Nephron (organoid): Measurements from ENCODE around the gene PDGFA.

ENCODE experiments used
- H3K27ac Mint-ChIP-seq, 3 experiments: 2 replicates each; pipeline ENCODE4 v1.8.0; 2020; ENCODE audit warnings: mixed read lengths in 3 of 3, mild to moderate bottlenecking in 2 of 3, moderate library complexity in 1 of 3
- H3K27me3 Mint-ChIP-seq: 2 replicates; pipeline ENCODE4 v1.8.0; 2021; ENCODE audit warnings: low read depth, mild to moderate bottlenecking, moderate library complexity, mixed read lengths
- H3K36me3 Mint-ChIP-seq: 2 replicates; pipeline ENCODE4 v1.8.0; 2020; ENCODE audit warnings: low read depth, mixed read lengths
- H3K4me1 Mint-ChIP-seq: 2 replicates; pipeline ENCODE4 v1.8.0; 2020; ENCODE audit warnings: mixed read lengths
- H3K4me3 Mint-ChIP-seq, 3 experiments: 2 replicates each; pipeline ENCODE4 v1.8.0; 2020; ENCODE audit warnings: mild to moderate bottlenecking in 3 of 3, mixed read lengths in 3 of 3, moderate library complexity in 2 of 3
- H3K9me3 Mint-ChIP-seq: 2 replicates; pipeline ENCODE4 v1.8.0; 2020; ENCODE audit warnings: mixed read lengths
- TF ChIP-seq, protein P1 (sequence below), 3 experiments: fragments of 200-600 bp; sonication (generic); IDR thresholded peaks; one replicate each; pipeline ENCODE4 v1.5.0; 2021; ENCODE audit warnings: antibody characterized with exemption in 3 of 3; ENCODE audit not compliant: unreplicated experiment in 3 of 3

The PDGFA gene

DNA sequence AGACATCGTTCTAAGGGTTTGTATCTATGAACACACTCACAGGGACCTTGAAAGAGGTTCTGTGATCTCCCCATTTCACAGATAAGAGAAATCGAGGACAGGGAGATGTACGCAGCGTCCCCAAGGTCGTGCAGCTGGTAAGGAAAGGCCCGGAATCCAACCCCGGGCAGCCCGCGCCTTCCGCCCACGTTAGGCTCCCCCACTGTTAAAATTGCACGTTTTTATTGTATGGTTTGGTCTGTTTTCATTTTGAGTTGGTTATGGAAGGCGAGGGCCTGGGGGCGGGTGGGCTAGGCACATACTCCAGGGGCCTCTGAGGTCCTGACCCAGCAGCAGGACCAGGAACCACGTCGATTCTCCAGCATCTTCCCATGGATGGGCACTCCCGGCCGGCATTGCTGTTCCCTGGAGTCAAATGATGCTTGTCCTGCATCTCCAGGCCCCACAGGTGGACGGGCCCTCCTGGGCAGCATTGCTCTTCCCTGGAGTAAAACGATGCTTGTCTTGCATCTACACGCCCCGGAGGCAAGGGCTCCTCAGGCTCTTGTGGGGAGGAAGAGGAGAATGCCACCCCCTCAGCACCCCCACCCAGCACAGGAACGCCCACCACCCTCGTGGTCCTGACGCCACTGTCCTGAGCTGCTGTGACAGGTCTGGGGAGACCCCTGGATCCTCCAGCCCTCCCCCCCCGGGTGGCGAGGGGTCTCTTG, 65.9 kb downstream of the PDGFA start:
- no peak overlapping the region for H3K27ac Mint-ChIP-seq
- no peak overlapping the region for H3K4me3 Mint-ChIP-seq
- peaks cover 29% of the 10 kb centered on the region for H3K27me3 Mint-ChIP-seq
- TF ChIP-seq, protein P1, sequence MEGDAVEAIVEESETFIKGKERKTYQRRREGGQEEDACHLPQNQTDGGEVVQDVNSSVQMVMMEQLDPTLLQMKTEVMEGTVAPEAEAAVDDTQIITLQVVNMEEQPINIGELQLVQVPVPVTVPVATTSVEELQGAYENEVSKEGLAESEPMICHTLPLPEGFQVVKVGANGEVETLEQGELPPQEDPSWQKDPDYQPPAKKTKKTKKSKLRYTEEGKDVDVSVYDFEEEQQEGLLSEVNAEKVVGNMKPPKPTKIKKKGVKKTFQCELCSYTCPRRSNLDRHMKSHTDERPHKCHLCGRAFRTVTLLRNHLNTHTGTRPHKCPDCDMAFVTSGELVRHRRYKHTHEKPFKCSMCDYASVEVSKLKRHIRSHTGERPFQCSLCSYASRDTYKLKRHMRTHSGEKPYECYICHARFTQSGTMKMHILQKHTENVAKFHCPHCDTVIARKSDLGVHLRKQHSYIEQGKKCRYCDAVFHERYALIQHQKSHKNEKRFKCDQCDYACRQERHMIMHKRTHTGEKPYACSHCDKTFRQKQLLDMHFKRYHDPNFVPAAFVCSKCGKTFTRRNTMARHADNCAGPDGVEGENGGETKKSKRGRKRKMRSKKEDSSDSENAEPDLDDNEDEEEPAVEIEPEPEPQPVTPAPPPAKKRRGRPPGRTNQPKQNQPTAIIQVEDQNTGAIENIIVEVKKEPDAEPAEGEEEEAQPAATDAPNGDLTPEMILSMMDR (IDR thresholded peaks at IDR 0.05; ENCODE audit: unreplicated experiment in 3 of 3), result no peak
- no peaks in the 10 kb centered on the region for H3K9me3 Mint-ChIP-seq
- H3K4me1 Mint-ChIP-seq, result peaks cover 16% of the 10 kb centered on the region
- H3K36me3 Mint-ChIP-seq, result no peaks in the 10 kb centered on the region

DNA sequence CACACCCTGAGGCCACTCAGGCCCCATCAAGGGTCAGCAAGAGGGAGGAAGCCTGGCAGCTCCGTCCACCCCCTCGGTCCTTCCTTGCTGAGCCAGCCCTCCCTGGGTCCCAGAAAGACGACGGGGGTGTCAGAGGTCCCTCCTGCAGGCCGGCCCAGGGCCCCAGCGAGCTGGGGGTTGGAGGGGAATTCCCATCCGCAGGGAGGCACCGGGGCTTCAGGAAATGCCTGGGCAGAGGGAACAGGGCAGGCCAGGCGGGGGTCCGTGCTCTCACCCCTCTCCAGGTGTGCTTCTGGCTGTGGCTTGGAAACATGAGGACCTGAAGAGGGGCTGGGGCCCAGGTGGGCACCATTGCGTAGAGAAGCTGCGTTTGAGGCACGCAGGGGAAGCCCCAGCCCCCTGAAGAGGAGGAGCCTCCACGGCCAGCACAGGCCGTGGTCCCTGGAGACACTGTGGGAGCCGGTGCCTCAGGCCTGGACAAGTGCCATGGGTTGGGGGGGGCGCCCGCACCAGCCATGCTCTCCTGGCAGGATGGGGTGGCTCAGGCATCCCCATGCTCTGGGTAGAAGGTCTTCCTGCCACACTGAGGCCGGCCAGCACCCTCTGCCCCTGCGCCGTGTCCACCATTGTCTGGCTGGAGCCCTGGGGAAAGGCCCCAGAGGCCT, 66.7 kb downstream of the PDGFA start:
- H3K36me3 Mint-ChIP-seq, result no peaks in the 10 kb centered on the region
- H3K27me3 Mint-ChIP-seq, result peaks cover 29% of the 10 kb centered on the region
- H3K27ac Mint-ChIP-seq, result no peak overlapping the region
- no peaks in the 10 kb centered on the region for H3K9me3 Mint-ChIP-seq
- TF ChIP-seq, protein P1 (IDR thresholded peaks at IDR 0.05; ENCODE audit: unreplicated experiment in 3 of 3), result no peak
- H3K4me1 Mint-ChIP-seq, result peaks cover 16% of the 10 kb centered on the region
- no peak overlapping the region for H3K4me3 Mint-ChIP-seq

GRCh38 chr7:452226-452751, 67.4 kb downstream of the PDGFA start:
- no peak overlapping the region for H3K27ac Mint-ChIP-seq
- H3K4me1 Mint-ChIP-seq, result peaks cover 16% of the 10 kb centered on the region
- peaks cover 29% of the 10 kb centered on the region for H3K27me3 Mint-ChIP-seq
- H3K36me3 Mint-ChIP-seq, result no peaks in the 10 kb centered on the region
- H3K4me3 Mint-ChIP-seq, result no peak overlapping the region
- TF ChIP-seq, protein P1 (IDR thresholded peaks at IDR 0.05; ENCODE audit: unreplicated experiment in 3 of 3), result no peak
- no peaks in the 10 kb centered on the region for H3K9me3 Mint-ChIP-seq

- peaks cover 16% of the 10 kb centered on the region for H3K4me1 Mint-ChIP-seq
- H3K4me3 Mint-ChIP-seq, result peak overlapping the region in 1 of 3 experiments; percentile 65
Observed at GRCh38 chr7:451255-452225, 68.1 kb downstream of the PDGFA start.

DNA sequence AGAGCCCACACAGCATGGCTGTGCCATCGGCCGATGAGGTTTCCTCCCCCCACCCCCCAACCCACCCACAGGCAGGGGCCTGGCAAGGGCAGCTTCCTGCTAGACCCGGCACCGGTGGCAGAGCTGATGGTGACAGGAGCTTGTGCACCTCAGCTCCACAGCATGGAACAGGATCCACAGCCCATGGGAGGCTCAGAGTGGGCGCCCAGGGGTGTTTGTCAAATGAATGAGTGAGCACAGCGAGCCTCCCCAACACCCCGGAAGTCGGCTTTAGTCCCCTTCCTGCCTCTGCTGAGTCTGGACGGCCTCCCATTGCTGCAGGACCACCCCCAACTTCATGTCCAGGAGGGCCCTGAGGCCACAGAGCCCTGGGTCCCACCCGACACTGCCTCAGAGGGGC, 68.9 kb downstream of the PDGFA start:
- TF ChIP-seq, protein P1 (IDR thresholded peaks at IDR 0.05; ENCODE audit: unreplicated experiment in 3 of 3), result no peak
- peaks cover 29% of the 10 kb centered on the region for H3K27me3 Mint-ChIP-seq
- peaks cover 16% of the 10 kb centered on the region for H3K4me1 Mint-ChIP-seq

More at GRCh38 chr7:451255-452225, 68.1 kb downstream of the PDGFA start:
- Mint-ChIP-seq H3K27me3 (peaks cover 29% of the 10 kb centered on the region), H3K36me3 (no peaks in the 10 kb centered on the region), H3K9me3 (no peaks in the 10 kb centered on the region), H3K27ac (peak overlapping the region in 1 of 3 experiments; percentile 24)
- TF ChIP-seq, protein P1 (IDR thresholded peaks at IDR 0.05; ENCODE audit: unreplicated experiment in 3 of 3), result no peak

More for the DNA sequence above, 68.9 kb downstream of the PDGFA start:
- Mint-ChIP-seq H3K27ac (no peak overlapping the region), H3K9me3 (no peaks in the 10 kb centered on the region), H3K4me3 (no peak overlapping the region), H3K36me3 (no peaks in the 10 kb centered on the region)
